NB4 (cell line): ENCODE measurements around the gene DMPK.

Experiments
- DNase-seq: peaks from one replicate; pipeline ENCODE4 v3.0.0; 2010; ENCODE audit warnings: low read depth
- H3K4me3 ChIP-seq: one replicate; pipeline ENCODE4 v1.5.1; 2011; ENCODE audit warnings: mild to moderate bottlenecking, low read depth, low read length, moderate library complexity
- CTCF ChIP-seq: IDR thresholded peaks from one replicate; pipeline ENCODE4 v1.5.1; 2012; ENCODE audit warnings: low read depth, low read length
- MAX ChIP-seq: IDR thresholded peaks from 2 replicates; pipeline ENCODE4 v1.6.1; 2011; ENCODE audit warnings: low read depth, low read length
- MYC ChIP-seq: IDR thresholded peaks from 2 replicates; pipeline ENCODE4 v1.6.1; 2011; ENCODE audit warnings: low read depth, low read length
- POLR2A ChIP-seq: IDR thresholded peaks from 2 replicates; pipeline ENCODE4 v1.6.1; 2011; ENCODE audit warnings: mild to moderate bottlenecking; ENCODE audit not compliant: insufficient read length; ENCODE audit errors: extremely low read depth

DMPK gene

GRCh38 chr19:45822716-45823115 lies 40.4 kb upstream of the DMPK start:
- DNase-seq, result no peak
- H3K4me3 ChIP-seq, result no peak overlapping the region
- no peak for TF ChIP-seq POLR2A
- no peak for TF ChIP-seq MAX
- TF ChIP-seq CTCF, result no peak
- no peak for TF ChIP-seq MYC

GRCh38 chr19:45821570-45821969 lies 39.3 kb upstream of the DMPK start:
- DNase-seq, result no peak
- TF ChIP-seq MYC (no peak), MAX (no peak), CTCF (no peak), POLR2A (no peak)
- no peak overlapping the region for H3K4me3 ChIP-seq

- TF ChIP-seq CTCF (no peak), MYC (no peak), POLR2A (no peak), MAX (no peak)
- no peak overlapping the region for H3K4me3 ChIP-seq
- peak; percentile 12 for DNase-seq
These were observed 38.8 kb upstream of the DMPK start for GRCh38 chr19:45821103-45821521.

- TF ChIP-seq CTCF (no peak), POLR2A (no peak), MAX (no peak), MYC (no peak)
- DNase-seq, result peak; percentile 26
- H3K4me3 ChIP-seq, result no peak overlapping the region
These were observed 38.3 kb upstream of the DMPK start for GRCh38 chr19:45820413-45821102.

GRCh38 chr19:45819769-45820168 lies 37.5 kb upstream of the DMPK start:
- DNase-seq, result no peak
- no peak overlapping the region for H3K4me3 ChIP-seq
- TF ChIP-seq MAX (no peak), CTCF (no peak), POLR2A (no peak), MYC (no peak)
